HG03025 (cell line): Measurements from ENCODE around the gene ACTL8.

ENCODE experiments used
- ATAC-seq: cut with Tn5 transposase; IDR thresholded peaks from one replicate; pipeline ENCODE4 v1.9.1; 2021; ENCODE audit warnings: mild to moderate bottlenecking, moderate library complexity; ENCODE audit not compliant: unreplicated experiment, low FRiP score

The ACTL8 gene

DNA sequence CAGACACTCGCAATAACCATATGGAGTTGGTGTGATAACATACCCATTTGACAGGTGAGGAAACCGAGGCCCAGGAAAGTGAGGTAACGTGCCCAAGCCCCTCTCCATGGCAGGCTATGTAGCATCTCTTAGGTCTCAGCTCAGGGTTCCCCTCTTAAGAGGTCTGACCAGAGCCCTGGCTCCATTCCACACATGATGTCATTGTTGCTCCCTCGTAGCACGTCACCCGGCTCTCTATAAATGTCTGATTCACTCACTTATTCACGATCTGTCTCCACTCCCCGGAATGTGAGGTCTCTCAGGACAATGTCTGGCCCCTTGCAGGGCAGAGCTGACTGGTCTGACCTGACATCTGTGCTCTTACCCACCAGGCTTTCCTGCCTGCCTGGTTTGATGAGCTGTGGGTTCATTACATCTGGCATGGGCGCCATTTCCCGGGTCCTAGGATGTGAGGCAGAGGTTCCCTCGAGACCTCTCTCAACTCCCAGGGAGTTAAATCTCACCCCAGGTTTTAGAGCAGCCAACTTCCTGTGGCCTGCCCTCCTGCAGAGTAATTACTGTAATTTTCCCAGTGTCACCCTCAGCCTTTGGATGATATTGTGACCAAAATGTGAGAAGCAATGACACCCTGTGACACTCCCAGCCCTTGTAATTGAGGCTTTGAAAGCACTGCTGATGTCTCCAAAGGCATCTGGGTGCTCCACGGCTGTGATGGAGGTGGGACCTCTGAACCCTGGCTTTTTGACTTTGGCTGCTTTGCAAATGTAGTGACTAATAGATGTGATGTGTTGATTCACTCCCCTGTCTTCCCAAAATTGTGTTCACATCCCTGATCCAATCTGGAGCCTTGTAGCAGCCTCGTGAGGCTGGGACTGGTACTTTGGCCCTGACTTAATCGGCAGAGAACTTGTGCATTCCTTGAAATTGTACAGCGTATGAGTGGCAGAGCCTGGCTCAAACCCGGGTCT lies 10.6 kb downstream of the ACTL8 start:
- ATAC-seq: no peak

DNA sequence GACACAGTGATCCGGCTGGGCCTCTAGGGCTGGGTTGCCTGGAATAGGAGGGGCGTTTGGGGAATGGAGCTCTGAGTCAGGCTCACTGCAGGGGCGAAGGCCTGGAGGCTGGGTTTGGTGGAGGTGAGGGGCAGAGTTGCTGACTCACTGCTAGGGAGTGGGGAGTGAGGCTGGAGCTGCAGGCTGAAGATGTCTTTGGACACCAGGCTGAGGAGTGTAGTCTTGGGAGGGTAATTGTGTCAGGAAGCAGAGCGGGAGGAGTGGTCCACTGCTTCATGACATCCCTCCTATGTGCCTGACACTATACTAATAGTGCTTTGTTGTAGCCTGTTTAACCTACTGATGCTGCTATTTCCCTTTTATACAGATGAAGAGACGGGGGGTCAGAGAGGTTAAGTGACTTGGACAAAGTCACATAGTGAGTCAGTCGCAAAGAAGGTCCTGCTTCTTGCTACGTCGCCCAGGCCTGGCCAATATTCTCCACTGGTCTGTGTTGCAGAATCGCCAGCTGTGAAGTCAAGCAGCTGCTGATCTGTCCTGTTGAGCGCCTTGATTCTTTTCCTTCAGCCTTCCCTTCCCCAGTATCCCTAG lies 13.6 kb downstream of the ACTL8 start:
- ATAC-seq: no peak

- no peak for ATAC-seq
Observed at GRCh38 chr1:17770983-17771382, 15.8 kb downstream of the ACTL8 start.

- no peak for ATAC-seq
Observed at GRCh38 chr1:17772615-17773212, 17.6 kb downstream of the ACTL8 start.

DNA sequence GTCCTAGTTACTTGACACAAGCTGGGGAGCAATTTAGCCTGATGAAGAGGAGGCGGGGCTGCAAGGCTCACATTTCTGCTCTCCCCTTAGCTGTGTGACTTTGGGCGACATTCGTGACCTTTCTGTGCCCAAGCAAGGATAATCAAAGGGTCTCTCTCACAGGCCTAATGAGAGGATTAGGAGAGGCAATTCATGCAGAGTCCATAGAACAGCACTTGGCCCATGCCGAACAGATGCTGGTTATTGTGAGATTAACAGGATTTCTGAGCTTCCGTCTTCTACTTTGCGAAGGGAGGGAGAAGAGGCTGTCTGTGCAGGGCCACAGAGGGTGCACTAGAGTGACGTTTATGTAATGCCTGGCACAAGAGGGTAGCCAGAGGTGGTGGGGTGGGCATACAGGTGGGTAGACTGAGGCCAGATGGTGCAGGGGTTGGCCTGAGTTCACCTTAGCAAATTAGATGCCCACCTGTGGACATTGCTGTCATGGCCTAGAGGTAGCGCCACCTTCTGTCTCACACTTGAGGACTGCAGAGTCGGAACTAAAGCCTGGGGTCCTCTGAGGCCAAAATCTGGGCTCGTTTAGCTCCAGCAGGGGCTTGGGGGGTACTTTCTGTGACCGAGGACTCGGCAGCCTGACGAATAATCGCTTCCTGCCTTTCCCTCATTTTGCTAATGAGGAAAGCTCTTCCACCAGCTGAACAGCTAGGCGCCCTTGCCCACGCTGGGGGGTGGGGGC lies 18.6 kb downstream of the ACTL8 start:
- ATAC-seq: no peak

DNA sequence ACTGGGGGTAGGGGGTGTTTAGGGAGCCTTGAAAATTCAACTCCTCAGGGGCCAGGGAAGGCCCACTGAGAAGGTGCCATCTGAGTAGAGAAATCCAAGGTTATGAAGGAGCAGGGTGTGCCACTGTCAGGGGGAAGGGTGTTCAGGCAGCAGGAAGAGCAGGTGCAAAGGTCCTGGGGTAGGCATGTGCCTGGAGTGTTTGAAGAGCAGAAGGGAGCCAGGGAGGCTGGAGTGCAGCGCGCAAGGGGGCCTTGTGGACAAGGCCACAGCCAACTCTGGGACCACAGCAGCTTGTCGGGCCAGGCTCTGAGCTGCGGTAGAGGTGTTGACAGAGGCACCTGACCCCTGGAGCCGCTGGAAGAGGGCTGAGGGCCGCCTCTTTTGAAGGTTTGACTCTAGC lies 19.3 kb downstream of the ACTL8 start:
- ATAC-seq: no peak

DNA sequence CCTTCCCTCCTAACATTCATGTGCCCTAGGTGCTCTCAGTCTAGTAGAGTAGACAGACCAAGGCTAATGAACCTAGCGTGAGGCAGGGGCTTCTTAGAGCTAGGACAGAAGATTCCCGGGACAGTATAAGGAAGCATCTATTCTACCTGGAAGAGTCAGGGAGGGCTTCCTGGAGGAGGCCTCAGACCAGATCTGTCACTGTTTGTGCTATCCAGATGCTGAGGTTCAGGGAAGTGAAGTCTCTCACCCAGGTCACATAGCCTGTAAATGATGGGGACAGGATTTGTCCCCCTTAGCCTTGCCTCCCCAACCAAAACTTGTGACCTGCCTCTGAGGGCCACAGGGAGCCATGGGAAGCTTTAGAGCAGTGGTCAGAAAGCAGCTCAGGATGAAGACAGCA lies 20.7 kb downstream of the ACTL8 start:
- ATAC-seq: no peak

GRCh38 chr1:17776426-17776825 lies 21.3 kb downstream of the ACTL8 start:
- ATAC-seq: no peak

DNA sequence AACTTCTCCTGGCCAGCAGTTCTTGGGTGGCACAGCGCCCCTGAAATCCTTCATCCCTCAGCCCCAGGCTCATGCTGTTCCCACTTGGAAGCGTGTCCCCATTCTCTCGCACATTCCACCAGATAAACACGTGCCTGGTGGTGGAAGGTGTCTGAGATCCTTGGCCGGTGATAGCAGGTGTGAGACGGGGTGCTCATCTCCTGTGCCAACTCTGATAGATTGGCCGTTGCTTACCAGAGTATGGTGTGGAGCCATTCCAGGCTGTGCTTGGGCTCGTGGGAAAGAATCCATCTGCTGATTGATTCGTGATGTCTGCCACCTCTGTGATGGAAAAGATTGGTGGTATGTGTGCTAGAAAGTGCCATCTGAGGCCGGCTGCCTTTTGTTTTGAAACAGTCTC lies 22.2 kb downstream of the ACTL8 start:
- no peak for ATAC-seq

GRCh38 chr1:17777818-17778217 lies 22.7 kb downstream of the ACTL8 start:
- ATAC-seq: no peak

GRCh38 chr1:17780916-17781315 lies 25.8 kb downstream of the ACTL8 start:
- ATAC-seq: no peak

DNA sequence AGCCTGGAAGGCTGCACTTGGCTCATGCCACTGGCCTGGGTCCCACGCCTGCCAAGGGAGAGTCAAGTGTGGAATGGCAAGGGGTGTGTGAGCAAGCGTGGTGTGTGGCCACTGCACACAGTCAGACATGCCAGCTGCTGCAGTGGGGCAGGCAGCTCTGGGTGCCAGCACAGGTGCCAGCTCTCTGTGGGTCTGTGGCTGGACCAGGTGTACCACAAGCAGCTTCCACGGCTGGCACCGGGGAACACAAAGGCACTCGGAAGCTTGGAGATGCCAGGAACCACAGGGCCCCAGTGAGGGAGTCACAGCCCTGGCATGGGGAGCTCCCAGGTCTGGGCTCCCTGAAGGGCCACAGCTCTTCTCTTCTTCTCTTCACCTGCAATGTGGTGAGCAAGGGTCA lies 34.8 kb downstream of the ACTL8 start:
- ATAC-seq: no peak

GRCh38 chr1:17790383-17791054 lies 35.4 kb downstream of the ACTL8 start:
- no peak for ATAC-seq

DNA sequence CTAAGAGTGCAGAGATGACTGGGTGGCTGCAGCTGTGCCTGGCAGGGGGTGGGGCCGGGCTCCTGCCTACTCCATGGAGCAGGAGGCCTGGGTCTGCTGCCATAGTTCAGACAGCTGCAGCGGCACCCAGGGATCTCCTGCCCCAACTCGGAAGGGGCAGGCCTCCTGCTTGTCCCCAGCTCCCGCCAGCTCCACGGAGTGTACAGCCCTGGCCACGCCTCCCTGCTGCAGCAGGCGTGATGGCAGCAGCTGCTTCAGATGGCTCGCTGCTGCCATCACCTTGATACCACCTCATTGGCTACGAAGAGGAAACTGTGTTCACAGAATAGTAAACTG lies 35.9 kb downstream of the ACTL8 start:
- no peak for ATAC-seq

DNA sequence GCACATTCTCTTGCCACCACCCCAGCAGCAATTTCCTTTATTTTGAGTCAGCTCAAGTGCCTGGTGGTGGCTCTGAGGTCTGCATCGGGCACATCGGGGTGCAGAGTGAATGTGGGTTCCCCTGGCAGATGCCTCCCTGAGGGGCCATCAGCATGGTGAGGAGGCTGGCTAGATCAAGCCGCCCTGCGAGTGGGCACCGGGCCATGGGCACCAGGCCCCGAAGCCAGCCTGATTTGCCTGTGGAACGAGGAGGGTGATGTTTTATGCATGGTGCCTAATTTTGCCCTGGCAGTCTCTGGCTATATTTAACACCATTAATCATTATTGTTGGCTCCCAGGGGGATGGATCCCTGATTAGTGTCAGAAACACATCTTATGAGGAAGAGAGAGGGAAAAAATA lies 36.3 kb downstream of the ACTL8 start:
- no peak for ATAC-seq

- ATAC-seq: no peak
Observed at GRCh38 chr1:17792421-17792820, 37.3 kb downstream of the ACTL8 start.

GRCh38 chr1:17795081-17795809 lies 40.1 kb downstream of the ACTL8 start:
- ATAC-seq: no peak

GRCh38 chr1:17795836-17796645 lies 40.9 kb downstream of the ACTL8 start:
- no peak for ATAC-seq

DNA sequence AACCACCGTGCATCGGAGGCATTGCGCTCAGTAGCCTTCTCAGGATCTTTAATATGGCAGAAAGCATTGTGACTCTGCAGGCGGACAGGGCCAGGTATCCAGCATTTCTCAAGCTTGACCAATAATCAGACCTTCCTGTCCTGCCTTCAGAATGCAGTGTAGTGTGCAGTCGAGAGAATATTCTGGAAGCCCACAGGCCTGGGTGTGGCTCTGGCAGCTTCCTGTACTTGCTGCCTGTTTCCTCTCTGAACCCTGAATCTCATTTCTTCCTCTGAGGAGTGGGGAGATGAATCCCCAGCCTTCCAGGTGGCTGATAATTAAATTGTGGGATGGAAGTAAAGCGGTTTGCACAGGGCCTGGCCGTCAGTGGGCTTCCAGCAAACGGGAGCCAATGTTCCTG lies 42.3 kb downstream of the ACTL8 start:
- ATAC-seq: no peak
